MM.1S (cell line): ENCODE measurements around the gene AKR1B15.

Experiments
- DNase-seq: peaks from one replicate; pipeline ENCODE4 v3.0.0-alpha.2; 2015
- H2AFZ ChIP-seq: fragments of 300-600 bp; sonication (generic); 2 replicates; pipeline ENCODE4 v1.6.0; 2016; ENCODE audit warnings: antibody characterized with exemption, low read length
- H3F3A ChIP-seq: fragments of 300-600 bp; sonication (generic); 2 replicates; pipeline ENCODE4 v1.6.1; 2016; ENCODE audit warnings: mild to moderate bottlenecking, antibody characterized with exemption, low read length, moderate library complexity, mixed read lengths; ENCODE audit not compliant: insufficient read depth
- H3K27ac ChIP-seq: fragments of 300-600 bp; sonication (generic); 2 replicates; pipeline ENCODE4 v1.5.1; 2016; ENCODE audit warnings: mild to moderate bottlenecking, low read length
- H3K27me3 ChIP-seq: fragments of 300-600 bp; sonication (generic); replicated peaks from 2 replicates; pipeline ENCODE4 v1.6.0; 2016; ENCODE audit warnings: low read length; ENCODE audit not compliant: insufficient read depth
- H3K36me3 ChIP-seq: fragments of 300-600 bp; sonication (generic); replicated peaks from 2 replicates; pipeline ENCODE4 v1.6.1; 2016; ENCODE audit warnings: mild to moderate bottlenecking, low read length, mixed read lengths; ENCODE audit not compliant: insufficient read depth
- H3K4me1 ChIP-seq: fragments of 300-600 bp; sonication (generic); 2 replicates; pipeline ENCODE4 v1.6.1; 2016; ENCODE audit warnings: low read length, mixed read lengths
- H3K4me2 ChIP-seq: fragments of 300-600 bp; sonication (generic); 2 replicates; pipeline ENCODE4 v1.6.0; 2016; ENCODE audit warnings: low read depth, low read length
- H3K4me3 ChIP-seq: fragments of 300-600 bp; sonication (generic); 2 replicates; pipeline ENCODE4 v1.5.1; 2016; ENCODE audit warnings: low read length, mixed read lengths
- H3K79me2 ChIP-seq: fragments of 300-600 bp; sonication (generic); 2 replicates; pipeline ENCODE4 v1.6.1; 2016; ENCODE audit warnings: mixed run types, low read length, mixed read lengths
- H3K9ac ChIP-seq: fragments of 300-600 bp; sonication (generic); 2 replicates; pipeline ENCODE4 v1.6.1; 2016; ENCODE audit warnings: low read length, mixed read lengths
- H3K9me2 ChIP-seq: fragments of 300-600 bp; sonication (generic); replicated peaks from 2 replicates; pipeline ENCODE4 v1.6.1; 2016; ENCODE audit warnings: mild to moderate bottlenecking, low read length, mixed read lengths; ENCODE audit not compliant: insufficient read depth
- H3K9me3 ChIP-seq: fragments of 300-600 bp; sonication (generic); replicated peaks from 2 replicates; pipeline ENCODE4 v1.6.1; 2016; ENCODE audit warnings: mild to moderate bottlenecking, low read length, mixed read lengths; ENCODE audit not compliant: insufficient read depth
- H4K20me1 ChIP-seq: fragments of 300-600 bp; sonication (generic); 2 replicates; pipeline ENCODE4 v1.6.1; 2016; ENCODE audit warnings: mild to moderate bottlenecking, low read length, moderate library complexity, mixed read lengths; ENCODE audit not compliant: insufficient read depth
- EZH2 ChIP-seq: fragments of 300-600 bp; sonication (generic); optimal IDR thresholded peaks from 2 replicates; pipeline ENCODE3; 2017; ENCODE audit warnings: low read depth, mild to moderate bottlenecking, antibody characterized with exemption, low read length, mixed read lengths
- EZH2phosphoT487 ChIP-seq: fragments of 300-600 bp; sonication (generic); IDR thresholded peaks from 2 replicates; pipeline ENCODE4 v1.6.1; 2018; ENCODE audit warnings: antibody characterized with exemption, low read length
- TF ChIP-seq, protein P1 (sequence below): fragments of 300-600 bp; sonication (generic); IDR thresholded peaks from 2 replicates; pipeline ENCODE4 v1.5.1; 2016; ENCODE audit warnings: antibody characterized with exemption, low read length, mixed read lengths

The AKR1B15 gene

DNA sequence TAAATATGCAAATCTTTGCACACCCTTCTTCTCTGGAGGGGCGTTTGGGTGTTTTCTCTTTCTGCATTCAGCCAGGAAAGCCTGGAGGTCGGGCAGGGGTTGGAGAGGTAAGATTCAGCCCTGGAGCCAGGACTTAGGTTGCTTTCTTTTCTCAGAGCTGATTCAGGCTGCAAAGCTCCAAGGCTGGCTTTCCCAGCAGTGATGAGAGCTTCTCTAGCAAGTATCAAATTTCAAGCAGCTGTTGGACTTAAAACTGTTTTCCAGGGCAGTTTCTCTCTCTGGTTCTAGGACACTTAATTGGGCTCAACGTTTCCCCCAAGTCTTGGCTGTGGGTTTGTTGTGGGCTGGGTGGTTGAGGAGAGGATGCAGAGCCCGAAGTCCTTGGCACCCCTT lies 20.9 kb upstream of the AKR1B15 start:
- H3K27ac ChIP-seq: no peak overlapping the region
- H3K9me2 ChIP-seq: no peaks in the 10 kb centered on the region
- no peaks in the 10 kb centered on the region for H3K4me1 ChIP-seq
- H3K9ac ChIP-seq: no peak overlapping the region
- no peaks in the 10 kb centered on the region for H3K79me2 ChIP-seq
- no peak overlapping the region for H3K4me2 ChIP-seq
- no peak overlapping the region for H2AFZ ChIP-seq
- no peaks in the 10 kb centered on the region for H3K9me3 ChIP-seq
- no peaks in the 10 kb centered on the region for H3K27me3 ChIP-seq
- TF ChIP-seq EZH2: no peak
- no peak for TF ChIP-seq EZH2phosphoT487
- TF ChIP-seq, protein P1, sequence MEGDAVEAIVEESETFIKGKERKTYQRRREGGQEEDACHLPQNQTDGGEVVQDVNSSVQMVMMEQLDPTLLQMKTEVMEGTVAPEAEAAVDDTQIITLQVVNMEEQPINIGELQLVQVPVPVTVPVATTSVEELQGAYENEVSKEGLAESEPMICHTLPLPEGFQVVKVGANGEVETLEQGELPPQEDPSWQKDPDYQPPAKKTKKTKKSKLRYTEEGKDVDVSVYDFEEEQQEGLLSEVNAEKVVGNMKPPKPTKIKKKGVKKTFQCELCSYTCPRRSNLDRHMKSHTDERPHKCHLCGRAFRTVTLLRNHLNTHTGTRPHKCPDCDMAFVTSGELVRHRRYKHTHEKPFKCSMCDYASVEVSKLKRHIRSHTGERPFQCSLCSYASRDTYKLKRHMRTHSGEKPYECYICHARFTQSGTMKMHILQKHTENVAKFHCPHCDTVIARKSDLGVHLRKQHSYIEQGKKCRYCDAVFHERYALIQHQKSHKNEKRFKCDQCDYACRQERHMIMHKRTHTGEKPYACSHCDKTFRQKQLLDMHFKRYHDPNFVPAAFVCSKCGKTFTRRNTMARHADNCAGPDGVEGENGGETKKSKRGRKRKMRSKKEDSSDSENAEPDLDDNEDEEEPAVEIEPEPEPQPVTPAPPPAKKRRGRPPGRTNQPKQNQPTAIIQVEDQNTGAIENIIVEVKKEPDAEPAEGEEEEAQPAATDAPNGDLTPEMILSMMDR: no peak
- H3F3A ChIP-seq: no peaks in the 10 kb centered on the region
- H3K36me3 ChIP-seq: no peaks in the 10 kb centered on the region
- no peaks in the 10 kb centered on the region; the same call in 1 of the 2 replicates for H4K20me1 ChIP-seq
- H3K4me3 ChIP-seq: no peak overlapping the region
- no peak for DNase-seq

DNA sequence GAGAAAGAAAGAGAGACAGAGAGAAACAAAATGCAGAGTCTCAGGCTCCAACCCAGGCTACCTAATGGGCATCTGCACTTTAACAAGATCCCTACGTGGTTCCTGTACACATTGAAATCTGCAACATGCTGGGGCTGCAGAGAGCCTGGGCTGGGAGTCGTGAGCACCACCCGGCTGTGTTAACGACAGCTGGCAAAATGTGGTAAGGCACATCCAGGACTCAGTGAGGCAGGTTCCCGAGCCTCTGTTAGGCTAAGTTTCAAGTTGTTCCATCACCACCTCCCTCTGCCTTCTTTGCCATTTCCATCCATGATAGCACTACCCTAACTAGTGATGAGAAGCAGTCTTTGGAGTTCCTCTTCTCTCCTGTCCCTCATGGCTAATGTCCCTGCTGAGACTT lies 20.2 kb upstream of the AKR1B15 start:
- no peaks in the 10 kb centered on the region for H3K4me1 ChIP-seq
- no peaks in the 10 kb centered on the region for H3K36me3 ChIP-seq
- H3K9me2 ChIP-seq: no peaks in the 10 kb centered on the region
- no peak overlapping the region for H3K4me2 ChIP-seq
- H3K4me3 ChIP-seq: no peak overlapping the region
- H3K27me3 ChIP-seq: no peaks in the 10 kb centered on the region
- H3K9ac ChIP-seq: no peak overlapping the region
- TF ChIP-seq EZH2 (no peak), EZH2phosphoT487 (no peak)
- TF ChIP-seq, protein P1: no peak
- no peak overlapping the region for H3K27ac ChIP-seq
- DNase-seq: no peak
- no peaks in the 10 kb centered on the region for H3K79me2 ChIP-seq
- no peak overlapping the region for H2AFZ ChIP-seq
- H4K20me1 ChIP-seq: no peaks in the 10 kb centered on the region; the same call in 1 of the 2 replicates
- H3F3A ChIP-seq: no peaks in the 10 kb centered on the region
- H3K9me3 ChIP-seq: no peaks in the 10 kb centered on the region

DNA sequence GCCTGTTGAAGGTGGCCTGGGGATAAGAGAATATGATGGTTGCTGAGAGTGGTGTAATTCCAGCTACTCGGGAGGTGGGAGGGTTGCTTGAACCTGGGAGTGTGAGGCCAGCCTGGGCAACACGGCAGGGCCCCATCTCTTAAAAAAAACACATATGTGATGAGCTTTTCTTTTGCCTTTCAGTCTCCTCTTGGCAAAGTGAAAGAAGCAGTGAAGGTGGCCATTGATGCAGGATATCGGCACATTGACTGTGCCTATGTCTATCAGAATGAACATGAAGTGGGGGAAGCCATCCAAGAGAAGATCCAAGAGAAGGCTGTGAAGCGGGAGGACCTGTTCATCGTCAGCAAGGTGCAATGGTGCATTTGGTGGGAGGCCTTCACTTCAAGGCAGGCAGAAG lies 18.4 kb upstream of the AKR1B15 start:
- no peaks in the 10 kb centered on the region for H3F3A ChIP-seq
- no peak overlapping the region for H3K9ac ChIP-seq
- TF ChIP-seq EZH2 (no peak), EZH2phosphoT487 (no peak)
- TF ChIP-seq, protein P1: no peak
- H2AFZ ChIP-seq: no peak overlapping the region
- H3K27me3 ChIP-seq: no peaks in the 10 kb centered on the region
- H3K9me2 ChIP-seq: no peaks in the 10 kb centered on the region
- H3K79me2 ChIP-seq: no peaks in the 10 kb centered on the region
- H3K4me1 ChIP-seq: no peaks in the 10 kb centered on the region
- DNase-seq: no peak
- no peaks in the 10 kb centered on the region for H4K20me1 ChIP-seq
- H3K9me3 ChIP-seq: no peaks in the 10 kb centered on the region
- H3K4me3 ChIP-seq: no peak overlapping the region
- H3K36me3 ChIP-seq: no peaks in the 10 kb centered on the region
- no peak overlapping the region for H3K27ac ChIP-seq
- no peak overlapping the region for H3K4me2 ChIP-seq
